Body of pancreas (tissue), 4 donors: ENCODE measurements around the gene SLC12A7. TPM values are rescaled to one million over a fixed set of nuclear protein-coding genes. Genes with fewer than 3 reads are reported as not detected.

Experiments
- ATAC-seq: fragments of 150-250 bp; one replicate; pipeline ENCODE4 v1.9.1; 2016
- DNase-seq, 4 donors: peaks; one replicate each; pipeline ENCODE4 v3.0.0-alpha.2; 2019
- H3K27ac ChIP-seq, 4 donors: fragments of 200-600 bp; sonication (generic); 1 replicate in 3 of 4; 2 replicates in 1 of 4; pipeline versions ENCODE4 v1.5.1 to v1.6.1; 2016 to 2019; ENCODE audit warnings: mild to moderate bottlenecking in 1 of 4, mixed read lengths in 1 of 4, moderate library complexity in 1 of 4
- H3K27me3 ChIP-seq, 2 donors: fragments of 200-600 bp; sonication (generic); one replicate each; pipeline ENCODE4 v1.6.0; 2016; ENCODE audit warnings: mild to moderate bottlenecking in 1 of 2
- H3K36me3 ChIP-seq, 2 donors: fragments of 200-600 bp; sonication (generic); replicated peaks in 1 of 2; 2 replicates each; pipeline ENCODE4 v1.5.1; 2016; ENCODE audit warnings: low read depth in 2 of 2; ENCODE audit not compliant: insufficient read depth in 1 of 2
- H3K4me1 ChIP-seq: fragments of 200-600 bp; sonication (generic); one replicate; pipeline ENCODE4 v1.6.0; 2016
- H3K4me3 ChIP-seq, 2 donors: fragments of 200-600 bp; sonication (generic); 1 replicate in 1 of 2; 2 replicates in 1 of 2; pipeline ENCODE4 v1.5.1; 2016 to 2019
- H3K9me3 ChIP-seq, 3 donors: fragments of 200-600 bp; sonication (generic); 1 replicate in 2 of 3; 2 replicates in 1 of 3; pipeline ENCODE4 v1.5.1; 2016
- CTCF ChIP-seq, 7 experiments: fragments of 450-650 bp in 4 of 7; fragments of 200-600 bp in 3 of 7; sonication (generic) in 3 of 7; IDR thresholded peaks; one replicate each; pipeline ENCODE4 v1.5.1; 2016 to 2019; ENCODE audit warnings: antibody characterized with exemption in 7 of 7
- POLR2A ChIP-seq, 3 donors: fragments of 450-650 bp; IDR thresholded peaks; one replicate each; pipeline ENCODE4 v1.6.1; 2016; ENCODE audit warnings: antibody characterized with exemption in 3 of 3, mild to moderate bottlenecking in 2 of 3
- WGBS, 2 donors: methylation state at CpG; one replicate each; pipeline ENCODE4 v1.1.5; 2017; 5-methylcytosine and 5-hydroxymethylcytosine counted together
- intact Hi-C: fragments of 100-400 bp; cut with DNase I; formaldehyde crosslinking; loops from one replicate; pipeline ENCODE4 v1.15.1; 2023
- total RNA-seq, 2 donors: library from RNA; depleted of rRNA; stranded (reverse); fragments of >200 nt; gene quantifications; one replicate each; pipeline ENCODE4 v1.1.0, GENCODE V29; 2016

SLC12A7 gene
- total RNA-seq, 2 donors from 2014 or later: 35.5 to 42.8 TPM

- intact Hi-C loops: loop anchor here (5.0 kb wide), 1 partner anchor 35 kb away; no protein-coding TSS in a partner anchor
- no peaks in the 10 kb centered on the region for H3K27me3 ChIP-seq
- DNase-seq (no peak), ATAC-seq (no peak)
- no peaks in the 10 kb centered on the region for H3K9me3 ChIP-seq
- H3K4me1 ChIP-seq: peaks cover 50% of the 10 kb centered on the region
- H3K27ac ChIP-seq: no peak overlapping the region
- H3K4me3 ChIP-seq: no peak overlapping the region
- WGBS, 2 donors: 92 to 95% methylated on average over 8 of the region's 8 CpGs
- TF ChIP-seq CTCF (IDR thresholded peaks at IDR 0.05) (no peak), POLR2A (IDR thresholded peaks at IDR 0.05) (no peak)
- H3K36me3 ChIP-seq: no peaks in the 10 kb centered on the region
These were observed 20.7 kb upstream of the SLC12A7 start for GRCh38 chr5:1132570-1132969.

DNA sequence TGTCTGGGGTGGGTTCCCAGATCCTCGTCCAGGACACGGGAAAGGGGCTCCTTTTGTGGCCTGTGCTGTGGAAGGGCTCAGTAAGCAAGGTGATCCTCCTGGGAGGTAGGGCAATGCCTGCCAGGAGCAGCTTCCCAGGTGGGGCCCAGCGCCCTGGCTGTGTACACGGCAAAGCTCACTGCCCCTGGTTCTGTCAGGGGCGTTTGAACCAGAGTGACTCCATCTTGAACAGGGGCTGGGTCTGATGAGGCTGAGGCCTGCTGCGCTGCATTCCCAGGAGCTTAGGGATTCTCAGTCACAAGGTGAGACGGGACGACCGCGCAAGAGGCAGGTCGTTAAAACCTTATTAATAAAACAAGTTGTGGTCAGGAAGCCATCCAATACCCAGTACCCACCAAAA is 19.9 kb upstream of the SLC12A7 start:
- DNase-seq: no peak
- Histone ChIP-seq H3K4me1 (peaks cover 55% of the 10 kb centered on the region), H3K36me3 (no peaks in the 10 kb centered on the region), H3K9me3 (no peaks in the 10 kb centered on the region), H3K4me3 (no peak overlapping the region), H3K27ac (peak overlapping the region; percentile 75 to 92 (median 89)), H3K27me3 (no peaks in the 10 kb centered on the region)
- intact Hi-C loops: loop anchor here (5.0 kb wide), 1 partner anchor 34 kb away; no protein-coding TSS in a partner anchor
- no peak for ATAC-seq
- 91 to 95% methylated on average over 11 of the region's 11 CpGs for WGBS, 2 donors
- TF ChIP-seq POLR2A (IDR thresholded peaks at IDR 0.05): no peak
- no peak for TF ChIP-seq CTCF (IDR thresholded peaks at IDR 0.05)

DNA sequence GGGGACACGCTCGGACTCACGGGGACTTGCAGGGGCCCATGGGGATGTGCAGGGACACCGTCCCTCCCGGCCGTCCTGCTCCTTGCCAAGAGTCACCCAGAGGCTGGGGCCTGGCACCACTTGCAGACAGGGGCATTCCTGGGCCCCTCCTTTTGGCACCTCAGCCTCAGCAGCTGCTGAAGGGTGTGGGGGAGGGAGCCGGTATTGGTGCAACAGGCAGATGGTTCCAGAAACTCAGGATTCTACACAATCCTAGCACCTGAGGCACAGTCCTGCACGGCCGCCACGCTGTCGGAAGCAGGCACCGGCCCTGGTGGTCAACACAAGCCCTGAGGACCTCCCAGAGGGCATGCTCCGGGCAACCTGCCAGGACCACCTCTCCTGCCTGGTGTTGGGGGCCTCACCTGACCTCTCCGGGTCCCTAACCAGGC is 19.3 kb upstream of the SLC12A7 start:
- DNase-seq (peak in 3 of 4 donors; percentile 29 to 58 (median 47)), ATAC-seq (no peak)
- no peaks in the 10 kb centered on the region for H3K9me3 ChIP-seq
- H3K4me1 ChIP-seq: peaks cover 55% of the 10 kb centered on the region
- WGBS, 2 donors: 27 to 66% methylated on average over 3 to 14 of the region's 14 CpGs
- no peaks in the 10 kb centered on the region for H3K27me3 ChIP-seq
- TF ChIP-seq CTCF (IDR thresholded peaks at IDR 0.05) (no peak), POLR2A (IDR thresholded peaks at IDR 0.05) (no peak)
- no peak overlapping the region for H3K4me3 ChIP-seq
- intact Hi-C loops: loop anchor here (5.0 kb wide), 1 partner anchor 34 kb away; no protein-coding TSS in a partner anchor
- peak overlapping the region; percentile 75 to 92 (median 89) for H3K27ac ChIP-seq
- H3K36me3 ChIP-seq: no peaks in the 10 kb centered on the region

DNA sequence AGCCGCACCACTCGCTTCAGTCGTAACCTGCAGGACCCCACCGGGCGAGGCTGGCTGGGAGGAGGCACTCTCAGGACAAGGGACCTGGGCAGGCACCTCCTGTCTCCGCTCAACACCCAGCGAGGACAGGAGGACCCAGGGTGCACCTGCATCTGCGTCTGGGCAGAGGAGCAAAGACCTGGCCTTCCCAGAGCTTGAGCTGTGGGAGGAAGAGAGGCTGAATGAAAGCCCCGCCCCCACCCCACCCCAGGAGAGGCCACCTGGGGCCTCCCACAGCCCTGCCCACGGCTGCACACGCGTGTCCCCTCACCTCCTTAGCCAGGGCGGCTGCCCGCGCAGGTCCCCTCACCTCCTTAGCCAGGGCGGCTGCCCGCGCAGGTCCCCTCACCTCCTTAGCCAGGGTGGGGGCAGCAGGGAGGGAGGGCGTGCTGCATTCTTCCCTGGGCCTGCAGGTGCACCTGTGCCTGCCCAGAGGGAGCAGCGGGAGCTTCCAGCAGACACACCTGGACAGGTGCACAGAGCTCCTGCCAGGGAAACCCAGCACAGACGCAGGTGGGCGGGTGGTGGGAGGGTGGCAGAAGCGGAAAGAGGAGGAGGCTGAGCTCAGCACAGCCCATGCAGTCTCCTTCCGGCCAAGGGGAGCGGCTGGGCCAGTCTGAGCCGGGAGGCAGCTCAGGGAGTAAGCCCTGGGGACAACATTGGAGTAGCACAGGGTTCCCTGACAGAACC is 18.5 kb upstream of the SLC12A7 start:
- DNase-seq (peak; percentile 74 to 92 (median 90)), ATAC-seq (peak; percentile 65)
- no peak overlapping the region for H3K4me3 ChIP-seq
- H3K9me3 ChIP-seq: no peaks in the 10 kb centered on the region
- TF ChIP-seq CTCF (IDR thresholded peaks at IDR 0.05) (peak in 4 of 7 experiments; percentile 25 to 39 (median 34)), POLR2A (IDR thresholded peaks at IDR 0.05) (peak; percentile 54 to 91 (median 82))
- intact Hi-C loops: loop anchor here (5.0 kb wide), 1 partner anchor 33 kb away; no protein-coding TSS in a partner anchor
- peaks cover 58% of the 10 kb centered on the region for H3K4me1 ChIP-seq
- WGBS, 2 donors: 10 to 28% methylated on average over 8 to 26 of the region's 26 CpGs
- H3K27ac ChIP-seq: peak overlapping the region; percentile 75 to 92 (median 89)
- H3K27me3 ChIP-seq: no peaks in the 10 kb centered on the region
- H3K36me3 ChIP-seq: no peaks in the 10 kb centered on the region
